NT2/D1 (cell line): ENCODE measurements around the gene FBXO42.

Experiments
- YY1 ChIP-seq: IDR thresholded peaks from 2 replicates; pipeline ENCODE4 v1.6.1; 2011; ENCODE audit not compliant: insufficient read length, insufficient read depth
- ZNF274 ChIP-seq: IDR thresholded peaks from 2 replicates; pipeline ENCODE4 v1.6.1; 2011; ENCODE audit warnings: mild to moderate bottlenecking, low read depth, low read length

- no peak for TF ChIP-seq YY1
- no peak for TF ChIP-seq ZNF274
Observed at GRCh38 chr1:16338961-16339360, 13.3 kb downstream of the FBXO42 start.
